Thyroid gland (tissue), 4 donors: ENCODE results near the gene HLA-DMB. TPM values are rescaled to one million over a fixed set of nuclear protein-coding genes. Genes with fewer than 3 reads are reported as not detected.
A peak's percentile ranks its signal among the peaks of the same experiment; 100 is the strongest.

Experiments
- DNase-seq, 2 donors: peaks; one replicate each; pipeline ENCODE4 v3.0.0-alpha.2; 2019
- H3K27ac ChIP-seq, 3 donors: fragments of 200-600 bp; sonication (generic); 1 replicate in 2 of 3; 2 replicates in 1 of 3; pipeline ENCODE4 v1.5.1; 2016 to 2019; ENCODE audit warnings: mild to moderate bottlenecking in 1 of 3, moderate library complexity in 1 of 3
- H3K27me3 ChIP-seq: fragments of 200-600 bp; sonication (generic); one replicate; pipeline ENCODE4 v1.5.1; 2019
- H3K36me3 ChIP-seq, 2 donors: fragments of 200-600 bp; sonication (generic); one replicate each; pipeline ENCODE4 v1.5.1; 2016 to 2019
- H3K4me1 ChIP-seq, 2 donors: fragments of 200-600 bp; sonication (generic); one replicate each; pipeline ENCODE4 v1.5.1; 2017 to 2019
- H3K4me3 ChIP-seq, 3 donors: fragments of 200-600 bp; sonication (generic); replicated peaks in 1 of 3; 1 replicate in 2 of 3; 2 replicates in 1 of 3; pipeline ENCODE4 v1.5.1; 2016; ENCODE audit warnings: mild to moderate bottlenecking in 1 of 3
- H3K9me3 ChIP-seq: fragments of 200-600 bp; sonication (generic); one replicate; pipeline ENCODE4 v1.5.1; 2017
- POLR2A ChIP-seq, 2 donors: fragments of 450-650 bp; IDR thresholded peaks; one replicate each; pipeline ENCODE4 v1.6.1; 2017; ENCODE audit warnings: antibody characterized with exemption in 2 of 2, mild to moderate bottlenecking in 2 of 2, moderate library complexity in 1 of 2
- WGBS, 2 donors: methylation state at CpG; one replicate each; pipeline ENCODE4 v1.1.5; 2017; 5-methylcytosine and 5-hydroxymethylcytosine counted together
- intact Hi-C: fragments of 100-400 bp; cut with DNase I; formaldehyde crosslinking; loops from one replicate; pipeline ENCODE4 v1.15.1; 2023
- total RNA-seq, 4 donors: library from RNA; depleted of rRNA; stranded (reverse); fragments of >200 nt; gene quantifications; one replicate each; pipeline ENCODE4 v1.2.3, GENCODE V29; 2016
- TF ChIP-seq, protein P1 (sequence below), 6 experiments: fragments of 200-600 bp in 3 of 6; fragments of 450-650 bp in 3 of 6; sonication (generic) in 3 of 6; IDR thresholded peaks; one replicate each; pipeline ENCODE4 v1.5.1; 2016 to 2019; ENCODE audit warnings: antibody characterized with exemption in 6 of 6, mild to moderate bottlenecking in 2 of 6, inconsistent platforms in 1 of 6, moderate library complexity in 1 of 6

Gene HLA-DMB
- total RNA-seq, 4 donors from 2014 or later: 34.7 to 82.9 (median 51.3) TPM

DNA sequence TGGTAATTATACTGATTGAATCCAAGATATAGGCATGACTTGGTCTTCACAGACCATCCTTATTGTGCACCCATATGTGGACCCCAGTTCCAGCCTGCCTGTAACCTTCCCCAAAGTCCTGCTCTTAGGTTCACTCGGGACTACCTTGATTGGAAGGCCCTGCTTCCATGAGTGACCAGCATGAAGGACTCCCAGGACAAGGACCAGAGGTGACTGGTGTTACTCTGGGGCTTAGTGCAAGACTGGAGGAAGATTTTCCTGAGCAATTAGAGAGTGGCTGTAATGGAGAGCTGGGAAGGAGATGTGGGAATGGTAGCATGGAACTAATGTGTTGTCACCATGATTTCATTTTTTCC, 42.6 kb upstream of the HLA-DMB start:
- Histone ChIP-seq H3K9me3 (no peaks in the 10 kb centered on the region), H3K36me3 (peaks cover 36 to 37% of the 10 kb centered on the region in 2 donors), H3K4me3 (no peak overlapping the region), H3K4me1 (peaks cover 0 to 9% of the 10 kb centered on the region in 2 donors), H3K27me3 (no peaks in the 10 kb centered on the region), H3K27ac (no peak overlapping the region)
- TF ChIP-seq POLR2A (IDR thresholded peaks at IDR 0.05): no peak
- intact Hi-C loops: loop anchor here (5.0 kb wide), 1 partner anchor 51 kb away; no protein-coding TSS in a partner anchor
- no peak for DNase-seq
- 53 to 78% methylated on average over 1 of the region's 1 CpG for WGBS, 2 donors

DNA sequence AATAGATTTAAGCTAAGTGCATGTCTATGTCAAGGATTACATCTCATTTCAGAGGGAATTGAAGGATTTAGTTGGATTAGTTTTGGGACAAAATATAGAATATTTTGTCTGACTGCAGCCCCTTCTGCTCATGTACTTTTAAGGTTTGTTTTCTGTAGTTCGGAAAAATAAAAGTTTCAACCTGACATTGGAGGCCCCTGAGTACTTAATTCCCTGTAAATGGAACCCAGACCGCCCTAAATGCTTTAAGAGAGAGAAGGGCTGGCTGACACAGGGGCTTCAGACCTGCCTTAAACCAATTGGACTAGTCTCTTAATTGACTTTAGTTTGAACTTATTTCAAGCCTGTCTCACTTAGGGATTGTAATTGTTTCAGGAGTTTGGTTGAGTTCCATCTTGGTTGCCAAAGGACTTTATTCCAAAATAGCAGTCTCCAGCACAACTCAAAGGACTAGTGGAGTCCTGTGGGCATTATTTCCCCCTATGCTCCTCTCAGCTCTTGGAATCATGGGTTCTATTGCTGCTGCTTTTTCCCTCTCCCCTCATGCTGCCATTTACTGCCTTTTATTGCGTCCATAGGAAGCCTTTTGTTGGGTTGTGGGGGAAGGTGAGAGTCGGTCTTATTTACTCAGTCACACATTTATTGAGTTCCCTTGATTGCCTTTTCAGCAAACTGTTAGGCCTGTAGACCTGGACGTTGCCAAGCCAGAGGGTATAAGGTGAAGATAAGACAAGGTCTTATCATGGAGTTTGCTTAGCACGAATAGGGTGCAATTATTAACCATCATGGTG, 42.1 kb upstream of the HLA-DMB start:
- Histone ChIP-seq H3K4me1 (peaks cover 0 to 14% of the 10 kb centered on the region in 2 donors), H3K9me3 (no peaks in the 10 kb centered on the region), H3K27me3 (no peaks in the 10 kb centered on the region), H3K27ac (no peak overlapping the region), H3K4me3 (no peak overlapping the region), H3K36me3 (peaks cover 42 to 43% of the 10 kb centered on the region in 2 donors)
- WGBS, 2 donors: 63 to 68% methylated on average over 6 of the region's 6 CpGs
- no peak for TF ChIP-seq POLR2A (IDR thresholded peaks at IDR 0.05)
- TF ChIP-seq, protein P1, sequence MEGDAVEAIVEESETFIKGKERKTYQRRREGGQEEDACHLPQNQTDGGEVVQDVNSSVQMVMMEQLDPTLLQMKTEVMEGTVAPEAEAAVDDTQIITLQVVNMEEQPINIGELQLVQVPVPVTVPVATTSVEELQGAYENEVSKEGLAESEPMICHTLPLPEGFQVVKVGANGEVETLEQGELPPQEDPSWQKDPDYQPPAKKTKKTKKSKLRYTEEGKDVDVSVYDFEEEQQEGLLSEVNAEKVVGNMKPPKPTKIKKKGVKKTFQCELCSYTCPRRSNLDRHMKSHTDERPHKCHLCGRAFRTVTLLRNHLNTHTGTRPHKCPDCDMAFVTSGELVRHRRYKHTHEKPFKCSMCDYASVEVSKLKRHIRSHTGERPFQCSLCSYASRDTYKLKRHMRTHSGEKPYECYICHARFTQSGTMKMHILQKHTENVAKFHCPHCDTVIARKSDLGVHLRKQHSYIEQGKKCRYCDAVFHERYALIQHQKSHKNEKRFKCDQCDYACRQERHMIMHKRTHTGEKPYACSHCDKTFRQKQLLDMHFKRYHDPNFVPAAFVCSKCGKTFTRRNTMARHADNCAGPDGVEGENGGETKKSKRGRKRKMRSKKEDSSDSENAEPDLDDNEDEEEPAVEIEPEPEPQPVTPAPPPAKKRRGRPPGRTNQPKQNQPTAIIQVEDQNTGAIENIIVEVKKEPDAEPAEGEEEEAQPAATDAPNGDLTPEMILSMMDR (IDR thresholded peaks at IDR 0.05): no peak
- intact Hi-C loops: loop anchor here (5.0 kb wide), 1 partner anchor 51 kb away; no protein-coding TSS in a partner anchor
- DNase-seq: no peak

DNA sequence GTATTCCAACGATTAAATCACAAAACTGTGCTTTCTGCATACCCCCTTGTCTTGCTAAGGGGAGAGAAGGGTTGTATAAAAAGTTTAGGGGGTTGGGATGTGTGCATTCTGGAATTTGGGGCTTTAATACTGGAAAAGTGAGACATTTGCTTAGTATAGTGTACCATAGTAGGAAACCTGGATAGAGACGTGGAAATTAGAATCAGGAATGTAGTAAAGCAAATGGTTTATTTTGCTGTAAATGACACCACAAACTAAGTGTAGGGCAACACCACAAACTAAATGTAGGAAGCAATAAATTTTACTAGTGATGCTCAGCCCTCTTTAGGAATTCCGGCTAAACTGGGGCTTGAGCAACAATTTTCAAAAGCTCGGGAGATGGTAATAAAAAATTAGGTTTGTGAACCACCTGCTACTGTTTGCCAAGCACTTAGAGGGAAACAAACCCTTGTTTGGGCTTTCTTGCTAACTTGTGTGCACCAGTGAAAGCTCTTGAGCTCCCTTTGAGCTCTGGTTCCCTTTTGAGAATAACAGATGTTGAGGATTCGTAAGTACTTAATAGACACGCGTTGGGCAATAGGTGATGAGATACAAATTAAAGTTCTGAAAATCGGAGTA, 41.4 kb upstream of the HLA-DMB start:
- intact Hi-C loops: loop anchor here (5.0 kb wide), 1 partner anchor 50 kb away; no protein-coding TSS in a partner anchor
- Histone ChIP-seq H3K4me1 (peaks cover 6 to 21% of the 10 kb centered on the region in 2 donors), H3K27me3 (no peaks in the 10 kb centered on the region), H3K4me3 (no peak overlapping the region), H3K9me3 (no peaks in the 10 kb centered on the region), H3K36me3 (peaks cover 49 to 50% of the 10 kb centered on the region in 2 donors), H3K27ac (peak overlapping the region in 1 of 3 donors; percentile 3)
- no peak for DNase-seq
- WGBS, 2 donors: 73 to 82% methylated on average over 8 of the region's 8 CpGs
- TF ChIP-seq, protein P1 (IDR thresholded peaks at IDR 0.05): no peak
- TF ChIP-seq POLR2A (IDR thresholded peaks at IDR 0.05): no peak

DNA sequence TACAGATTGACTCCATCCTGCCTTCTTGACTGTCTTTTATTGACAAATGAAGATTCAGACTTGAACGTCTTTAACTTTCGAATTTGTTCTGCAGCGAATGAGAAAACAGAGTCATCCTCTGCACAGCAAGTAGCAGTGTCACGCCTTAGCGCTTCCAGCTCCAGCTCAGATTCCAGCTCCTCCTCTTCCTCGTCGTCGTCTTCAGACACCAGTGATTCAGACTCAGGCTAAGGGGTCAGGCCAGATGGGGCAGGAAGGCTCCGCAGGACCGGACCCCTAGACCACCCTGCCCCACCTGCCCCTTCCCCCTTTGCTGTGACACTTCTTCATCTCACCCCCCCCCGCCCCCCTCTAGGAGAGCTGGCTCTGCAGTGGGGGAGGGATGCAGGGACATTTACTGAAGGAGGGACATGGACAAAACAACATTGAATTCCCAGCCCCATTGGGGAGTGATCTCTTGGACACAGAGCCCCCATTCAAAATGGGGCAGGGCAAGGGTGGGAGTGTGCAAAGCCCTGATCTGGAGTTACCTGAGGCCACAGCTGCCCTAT, 39.7 kb upstream of the HLA-DMB start:
- H3K9me3 ChIP-seq: no peaks in the 10 kb centered on the region
- H3K4me1 ChIP-seq: peaks cover 23 to 38% of the 10 kb centered on the region in 2 donors
- no peaks in the 10 kb centered on the region for H3K27me3 ChIP-seq
- H3K36me3 ChIP-seq: peaks cover 65 to 66% of the 10 kb centered on the region in 2 donors
- DNase-seq: no peak
- intact Hi-C loops: loop anchor here (5.0 kb wide), 1 partner anchor 48 kb away; no protein-coding TSS in a partner anchor
- no peak overlapping the region for H3K27ac ChIP-seq
- WGBS, 2 donors: 69 to 72% methylated on average over 10 to 11 of the region's 11 CpGs
- no peak for TF ChIP-seq POLR2A (IDR thresholded peaks at IDR 0.05)
- TF ChIP-seq, protein P1 (IDR thresholded peaks at IDR 0.05): no peak
- H3K4me3 ChIP-seq: no peak overlapping the region

DNA sequence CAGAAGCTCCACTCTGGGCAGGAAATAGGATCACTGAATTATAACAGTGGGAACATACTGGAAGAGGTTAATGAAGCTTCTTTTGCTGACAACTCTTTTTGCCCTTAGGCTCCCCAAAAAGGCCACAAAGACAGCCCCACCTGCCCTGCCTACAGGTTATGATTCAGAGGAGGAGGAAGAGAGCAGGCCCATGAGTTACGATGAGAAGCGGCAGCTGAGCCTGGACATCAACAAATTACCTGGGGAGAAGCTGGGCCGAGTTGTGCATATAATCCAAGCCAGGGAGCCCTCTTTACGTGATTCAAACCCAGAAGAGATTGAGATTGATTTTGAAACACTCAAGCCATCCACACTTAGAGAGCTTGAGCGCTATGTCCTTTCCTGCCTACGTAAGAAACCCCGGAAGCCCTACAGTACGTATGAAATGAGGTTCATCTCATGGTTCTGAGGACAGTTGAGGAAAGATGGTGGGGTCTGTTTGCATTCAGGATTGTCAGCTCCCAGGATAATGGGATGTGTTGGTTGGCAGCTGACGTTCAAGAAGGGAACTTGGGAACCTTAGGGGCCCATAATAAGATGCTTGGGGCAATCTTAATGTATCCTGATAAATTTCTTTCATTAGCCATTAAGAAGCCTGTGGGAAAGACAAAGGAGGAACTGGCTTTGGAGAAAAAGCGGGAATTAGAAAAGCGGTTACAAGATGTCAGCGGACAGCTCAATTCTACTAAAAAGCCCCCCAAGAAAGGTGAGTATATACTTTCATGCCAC, 39.1 kb upstream of the HLA-DMB start:
- intact Hi-C loops: loop anchor here (5.0 kb wide), 1 partner anchor 48 kb away; no protein-coding TSS in a partner anchor
- Histone ChIP-seq H3K27ac (peak overlapping the region in 1 of 3 donors; percentile 5), H3K4me3 (no peak overlapping the region), H3K4me1 (peaks cover 28 to 43% of the 10 kb centered on the region in 2 donors), H3K27me3 (no peaks in the 10 kb centered on the region), H3K36me3 (peaks cover 72 to 73% of the 10 kb centered on the region in 2 donors), H3K9me3 (no peaks in the 10 kb centered on the region)
- WGBS, 2 donors: 92% methylated on average over 12 of the region's 12 CpGs
- TF ChIP-seq, protein P1 (IDR thresholded peaks at IDR 0.05): no peak
- no peak for TF ChIP-seq POLR2A (IDR thresholded peaks at IDR 0.05)
- DNase-seq: no peak
